Adrenal gland (tissue), 5 donors: ENCODE results near the gene HMGCLL1.

ENCODE experiments used
- POLR2A ChIP-seq, 2 donors: fragments of 450-650 bp; IDR thresholded peaks; one replicate each; pipeline ENCODE4 v1.6.1; 2017; ENCODE audit warnings: antibody characterized with exemption in 2 of 2, mild to moderate bottlenecking in 2 of 2, moderate library complexity in 1 of 2
- TF ChIP-seq, protein P1 (sequence below), 6 experiments: fragments of 450-650 bp in 4 of 6; fragments of 200-600 bp in 2 of 6; sonication (generic) in 1 of 6; IDR thresholded peaks; 1 replicate in 5 of 6; 2 replicates in 1 of 6; pipeline versions ENCODE4 v1.5.1 to v1.8.0; 2016 to 2021; ENCODE audit warnings: antibody characterized with exemption in 6 of 6, mild to moderate bottlenecking in 2 of 6, moderate library complexity in 1 of 6
- donor health status: DM: no; HTN: no; CAD: no.

DNA sequence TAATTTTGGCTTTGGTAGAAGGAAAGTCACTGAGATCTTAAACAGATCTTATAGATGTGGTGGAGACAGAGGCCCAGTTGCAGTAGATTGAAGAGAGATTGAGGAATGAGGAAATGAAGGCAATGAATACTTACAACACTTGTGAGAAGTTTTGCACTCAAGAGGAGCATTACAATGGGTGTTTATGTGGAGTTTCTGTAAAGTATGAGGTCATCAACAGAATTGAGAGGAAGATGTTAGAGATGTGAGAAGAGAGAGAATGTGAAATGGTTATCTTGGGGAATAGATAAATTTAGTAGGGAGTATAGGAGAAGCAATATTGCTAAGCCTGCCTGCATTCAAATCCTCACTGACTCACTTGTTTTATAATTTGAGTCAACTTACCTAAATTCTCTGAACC is 168.3 kb downstream of the HMGCLL1 start:
- TF ChIP-seq POLR2A (IDR thresholded peaks at IDR 0.05), result no peak
- TF ChIP-seq, protein P1, sequence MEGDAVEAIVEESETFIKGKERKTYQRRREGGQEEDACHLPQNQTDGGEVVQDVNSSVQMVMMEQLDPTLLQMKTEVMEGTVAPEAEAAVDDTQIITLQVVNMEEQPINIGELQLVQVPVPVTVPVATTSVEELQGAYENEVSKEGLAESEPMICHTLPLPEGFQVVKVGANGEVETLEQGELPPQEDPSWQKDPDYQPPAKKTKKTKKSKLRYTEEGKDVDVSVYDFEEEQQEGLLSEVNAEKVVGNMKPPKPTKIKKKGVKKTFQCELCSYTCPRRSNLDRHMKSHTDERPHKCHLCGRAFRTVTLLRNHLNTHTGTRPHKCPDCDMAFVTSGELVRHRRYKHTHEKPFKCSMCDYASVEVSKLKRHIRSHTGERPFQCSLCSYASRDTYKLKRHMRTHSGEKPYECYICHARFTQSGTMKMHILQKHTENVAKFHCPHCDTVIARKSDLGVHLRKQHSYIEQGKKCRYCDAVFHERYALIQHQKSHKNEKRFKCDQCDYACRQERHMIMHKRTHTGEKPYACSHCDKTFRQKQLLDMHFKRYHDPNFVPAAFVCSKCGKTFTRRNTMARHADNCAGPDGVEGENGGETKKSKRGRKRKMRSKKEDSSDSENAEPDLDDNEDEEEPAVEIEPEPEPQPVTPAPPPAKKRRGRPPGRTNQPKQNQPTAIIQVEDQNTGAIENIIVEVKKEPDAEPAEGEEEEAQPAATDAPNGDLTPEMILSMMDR (IDR thresholded peaks at IDR 0.05), result no peak
